ENCODE results near the gene ADCY3.

Gene ADCY3

DNA sequence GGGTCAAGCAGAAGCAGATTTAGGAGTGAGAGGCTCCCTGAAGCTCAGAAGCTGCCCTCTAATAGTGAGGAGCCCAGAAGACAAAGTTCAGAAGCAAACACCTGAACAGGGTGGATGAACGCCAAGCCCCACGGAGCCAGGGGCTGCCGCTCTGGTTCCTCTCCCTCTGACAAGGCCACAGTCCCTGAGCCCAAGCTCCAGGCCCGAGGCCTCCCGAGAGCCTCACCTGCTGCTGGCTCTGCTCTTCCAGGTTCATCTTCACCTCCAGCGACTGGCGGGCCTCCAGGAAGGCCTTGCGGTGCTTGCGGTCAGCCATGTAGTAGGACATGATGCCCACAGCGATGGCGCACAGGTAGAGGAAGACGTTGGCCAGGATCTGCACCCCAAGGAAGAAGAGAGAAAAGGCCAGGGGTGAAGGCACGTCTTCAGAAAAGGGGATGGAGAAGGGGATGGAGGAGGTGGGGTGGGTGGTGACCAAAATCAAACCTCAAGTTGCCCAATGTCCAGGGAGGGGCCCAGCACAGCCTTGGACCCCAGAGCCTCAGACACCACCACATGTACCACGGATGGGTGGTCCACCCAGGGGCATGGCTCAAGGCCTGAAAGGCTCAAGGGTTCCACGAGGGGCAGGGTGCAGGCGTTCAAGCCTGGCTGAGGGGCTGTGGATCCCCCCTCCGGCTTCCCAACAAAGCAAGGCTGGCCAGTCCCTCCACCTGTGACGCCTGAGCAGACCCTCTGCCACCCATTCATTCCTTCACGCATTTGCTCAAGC is 47.5 kb downstream of the ADCY3 start:
- TF ChIP-seq, protein P1, sequence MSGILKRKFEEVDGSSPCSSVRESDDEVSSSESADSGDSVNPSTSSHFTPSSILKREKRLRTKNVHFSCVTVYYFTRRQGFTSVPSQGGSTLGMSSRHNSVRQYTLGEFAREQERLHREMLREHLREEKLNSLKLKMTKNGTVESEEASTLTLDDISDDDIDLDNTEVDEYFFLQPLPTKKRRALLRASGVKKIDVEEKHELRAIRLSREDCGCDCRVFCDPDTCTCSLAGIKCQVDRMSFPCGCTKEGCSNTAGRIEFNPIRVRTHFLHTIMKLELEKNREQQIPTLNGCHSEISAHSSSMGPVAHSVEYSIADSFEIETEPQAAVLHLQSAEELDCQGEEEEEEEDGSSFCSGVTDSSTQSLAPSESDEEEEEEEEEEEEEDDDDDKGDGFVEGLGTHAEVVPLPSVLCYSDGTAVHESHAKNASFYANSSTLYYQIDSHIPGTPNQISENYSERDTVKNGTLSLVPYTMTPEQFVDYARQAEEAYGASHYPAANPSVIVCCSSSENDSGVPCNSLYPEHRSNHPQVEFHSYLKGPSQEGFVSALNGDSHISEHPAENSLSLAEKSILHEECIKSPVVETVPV (CRISPR knock-in tag; IDR thresholded peaks at IDR 0.05): no peak
- TF ChIP-seq, protein P2, sequence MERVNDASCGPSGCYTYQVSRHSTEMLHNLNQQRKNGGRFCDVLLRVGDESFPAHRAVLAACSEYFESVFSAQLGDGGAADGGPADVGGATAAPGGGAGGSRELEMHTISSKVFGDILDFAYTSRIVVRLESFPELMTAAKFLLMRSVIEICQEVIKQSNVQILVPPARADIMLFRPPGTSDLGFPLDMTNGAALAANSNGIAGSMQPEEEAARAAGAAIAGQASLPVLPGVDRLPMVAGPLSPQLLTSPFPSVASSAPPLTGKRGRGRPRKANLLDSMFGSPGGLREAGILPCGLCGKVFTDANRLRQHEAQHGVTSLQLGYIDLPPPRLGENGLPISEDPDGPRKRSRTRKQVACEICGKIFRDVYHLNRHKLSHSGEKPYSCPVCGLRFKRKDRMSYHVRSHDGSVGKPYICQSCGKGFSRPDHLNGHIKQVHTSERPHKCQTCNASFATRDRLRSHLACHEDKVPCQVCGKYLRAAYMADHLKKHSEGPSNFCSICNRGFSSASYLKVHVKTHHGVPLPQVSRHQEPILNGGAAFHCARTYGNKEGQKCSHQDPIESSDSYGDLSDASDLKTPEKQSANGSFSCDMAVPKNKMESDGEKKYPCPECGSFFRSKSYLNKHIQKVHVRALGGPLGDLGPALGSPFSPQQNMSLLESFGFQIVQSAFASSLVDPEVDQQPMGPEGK (CRISPR knock-in tag; IDR thresholded peaks at IDR 0.05; ENCODE audit: borderline replicate concordance): no peak
- no peak for TF ChIP-seq ZNF8 (CRISPR knock-in tag; IDR thresholded peaks at IDR 0.05)
- ATAC-seq: no peak

DNA sequence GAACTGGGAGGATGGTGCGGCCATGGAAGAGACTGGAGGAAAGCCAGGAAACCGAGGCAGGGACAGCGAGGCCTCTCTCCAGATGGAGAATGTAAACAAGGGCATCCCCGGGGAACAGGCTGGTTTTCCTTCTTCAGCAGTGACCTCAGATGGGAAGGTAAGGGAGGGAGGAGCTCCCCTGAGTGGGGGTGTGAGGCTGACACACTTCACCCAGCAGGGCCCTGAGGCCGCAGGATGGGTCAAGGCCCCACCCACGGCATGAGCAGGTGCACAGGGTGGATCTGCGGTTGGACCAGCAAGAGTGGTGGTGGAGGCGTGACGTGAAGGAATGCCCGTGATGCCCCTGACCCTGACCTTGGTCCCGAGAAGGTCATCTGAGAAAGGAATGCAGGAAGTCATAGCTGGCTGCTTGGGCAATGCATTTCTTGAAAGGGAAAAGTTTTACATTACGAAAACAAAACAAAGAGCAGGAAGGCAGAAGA is 48.1 kb downstream of the ADCY3 start:
- no peak for TF ChIP-seq ZNF70 (CRISPR knock-in tag; IDR thresholded peaks at IDR 0.05)
- TF ChIP-seq CSDC2 (CRISPR knock-in tag; IDR thresholded peaks at IDR 0.05): no peak
- no peak for TF ChIP-seq ISL1 (CRISPR knock-in tag; IDR thresholded peaks at IDR 0.05)
- ATAC-seq: no peak

DNA sequence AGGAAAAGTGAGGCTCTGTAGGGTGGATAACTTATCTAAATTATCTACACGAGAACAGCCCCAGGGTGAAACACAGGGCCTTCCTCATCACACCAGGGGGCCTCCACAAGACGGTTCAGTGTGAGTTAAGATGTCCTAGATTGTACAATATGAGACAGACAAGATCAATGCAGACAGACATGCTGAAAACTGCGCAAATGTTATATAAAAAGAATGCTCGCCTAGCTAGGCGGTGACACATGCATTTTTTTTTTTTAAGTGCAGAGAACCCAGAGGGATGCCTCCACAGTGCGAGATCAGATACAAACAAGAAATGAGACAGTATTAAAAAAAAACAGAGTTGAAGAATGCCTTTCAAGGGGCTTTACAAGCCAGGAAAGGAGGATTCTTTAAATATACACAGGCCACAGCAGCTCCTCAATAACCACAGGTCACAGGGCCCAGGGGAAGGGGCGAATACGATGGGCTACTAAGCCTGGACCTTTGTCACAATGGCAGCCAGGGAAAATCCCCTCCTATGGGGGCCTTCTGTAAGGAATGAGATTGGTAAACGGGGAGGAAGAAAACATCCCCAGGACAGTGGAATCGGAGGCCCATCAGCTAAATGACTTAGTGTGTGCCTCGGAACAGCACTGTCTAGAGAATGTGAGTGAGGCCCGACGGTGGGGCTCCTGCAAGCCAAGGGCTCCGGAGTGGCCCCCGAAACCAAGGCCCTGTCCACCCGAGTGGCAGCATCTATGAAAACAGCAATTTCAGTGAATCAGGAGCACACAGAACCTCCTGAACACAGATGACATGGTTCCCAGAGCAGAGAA is 48.9 kb downstream of the ADCY3 start:
- no peak for ATAC-seq
- TF ChIP-seq, protein P3, sequence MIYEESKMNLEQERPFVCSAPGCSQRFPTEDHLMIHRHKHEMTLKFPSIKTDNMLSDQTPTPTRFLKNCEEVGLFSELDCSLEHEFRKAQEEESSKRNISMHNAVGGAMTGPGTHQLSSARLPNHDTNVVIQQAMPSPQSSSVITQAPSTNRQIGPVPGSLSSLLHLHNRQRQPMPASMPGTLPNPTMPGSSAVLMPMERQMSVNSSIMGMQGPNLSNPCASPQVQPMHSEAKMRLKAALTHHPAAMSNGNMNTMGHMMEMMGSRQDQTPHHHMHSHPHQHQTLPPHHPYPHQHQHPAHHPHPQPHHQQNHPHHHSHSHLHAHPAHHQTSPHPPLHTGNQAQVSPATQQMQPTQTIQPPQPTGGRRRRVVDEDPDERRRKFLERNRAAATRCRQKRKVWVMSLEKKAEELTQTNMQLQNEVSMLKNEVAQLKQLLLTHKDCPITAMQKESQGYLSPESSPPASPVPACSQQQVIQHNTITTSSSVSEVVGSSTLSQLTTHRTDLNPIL (CRISPR knock-in tag; IDR thresholded peaks at IDR 0.05; ENCODE audit: low read depth): no peak
- TF ChIP-seq SNAI2 (CRISPR knock-in tag; IDR thresholded peaks at IDR 0.05) (no peak), ZNF565 (CRISPR knock-in tag; conservative IDR thresholded peaks at IDR 0.05; ENCODE audit: low read depth) (no peak), ISL1 (CRISPR knock-in tag; IDR thresholded peaks at IDR 0.05) (no peak), ZNF8 (CRISPR knock-in tag; IDR thresholded peaks at IDR 0.05) (no peak), BACH2 (CRISPR knock-in tag; IDR thresholded peaks at IDR 0.05; ENCODE audit: borderline replicate concordance) (no peak), TCF4 (CRISPR knock-in tag; IDR thresholded peaks at IDR 0.05; ENCODE audit: borderline replicate concordance) (no peak), OSR1 (CRISPR knock-in tag; IDR thresholded peaks at IDR 0.05) (no peak), ZC3H10 (CRISPR knock-in tag; IDR thresholded peaks at IDR 0.05) (no peak), PPARA (CRISPR knock-in tag; IDR thresholded peaks at IDR 0.05; ENCODE audit: borderline replicate concordance) (no peak), ESRRG (CRISPR knock-in tag; IDR thresholded peaks at IDR 0.05) (no peak), ZFP30 (CRISPR knock-in tag; IDR thresholded peaks at IDR 0.05) (no peak)
- TF ChIP-seq, protein P4, sequence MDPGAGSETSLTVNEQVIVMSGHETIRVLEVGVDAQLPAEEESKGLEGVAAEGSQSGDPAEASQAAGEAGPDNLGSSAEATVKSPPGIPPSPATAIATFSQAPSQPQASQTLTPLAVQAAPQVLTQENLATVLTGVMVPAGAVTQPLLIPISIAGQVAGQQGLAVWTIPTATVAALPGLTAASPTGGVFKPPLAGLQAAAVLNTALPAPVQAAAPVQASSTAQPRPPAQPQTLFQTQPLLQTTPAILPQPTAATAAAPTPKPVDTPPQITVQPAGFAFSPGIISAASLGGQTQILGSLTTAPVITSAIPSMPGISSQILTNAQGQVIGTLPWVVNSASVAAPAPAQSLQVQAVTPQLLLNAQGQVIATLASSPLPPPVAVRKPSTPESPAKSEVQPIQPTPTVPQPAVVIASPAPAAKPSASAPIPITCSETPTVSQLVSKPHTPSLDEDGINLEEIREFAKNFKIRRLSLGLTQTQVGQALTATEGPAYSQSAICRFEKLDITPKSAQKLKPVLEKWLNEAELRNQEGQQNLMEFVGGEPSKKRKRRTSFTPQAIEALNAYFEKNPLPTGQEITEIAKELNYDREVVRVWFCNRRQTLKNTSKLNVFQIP (CRISPR knock-in tag; IDR thresholded peaks at IDR 0.05; ENCODE audit: borderline replicate concordance, low read depth): no peak
- TF ChIP-seq, protein P2 (CRISPR knock-in tag; IDR thresholded peaks at IDR 0.05; ENCODE audit: borderline replicate concordance): no peak
- TF ChIP-seq, protein P5, sequence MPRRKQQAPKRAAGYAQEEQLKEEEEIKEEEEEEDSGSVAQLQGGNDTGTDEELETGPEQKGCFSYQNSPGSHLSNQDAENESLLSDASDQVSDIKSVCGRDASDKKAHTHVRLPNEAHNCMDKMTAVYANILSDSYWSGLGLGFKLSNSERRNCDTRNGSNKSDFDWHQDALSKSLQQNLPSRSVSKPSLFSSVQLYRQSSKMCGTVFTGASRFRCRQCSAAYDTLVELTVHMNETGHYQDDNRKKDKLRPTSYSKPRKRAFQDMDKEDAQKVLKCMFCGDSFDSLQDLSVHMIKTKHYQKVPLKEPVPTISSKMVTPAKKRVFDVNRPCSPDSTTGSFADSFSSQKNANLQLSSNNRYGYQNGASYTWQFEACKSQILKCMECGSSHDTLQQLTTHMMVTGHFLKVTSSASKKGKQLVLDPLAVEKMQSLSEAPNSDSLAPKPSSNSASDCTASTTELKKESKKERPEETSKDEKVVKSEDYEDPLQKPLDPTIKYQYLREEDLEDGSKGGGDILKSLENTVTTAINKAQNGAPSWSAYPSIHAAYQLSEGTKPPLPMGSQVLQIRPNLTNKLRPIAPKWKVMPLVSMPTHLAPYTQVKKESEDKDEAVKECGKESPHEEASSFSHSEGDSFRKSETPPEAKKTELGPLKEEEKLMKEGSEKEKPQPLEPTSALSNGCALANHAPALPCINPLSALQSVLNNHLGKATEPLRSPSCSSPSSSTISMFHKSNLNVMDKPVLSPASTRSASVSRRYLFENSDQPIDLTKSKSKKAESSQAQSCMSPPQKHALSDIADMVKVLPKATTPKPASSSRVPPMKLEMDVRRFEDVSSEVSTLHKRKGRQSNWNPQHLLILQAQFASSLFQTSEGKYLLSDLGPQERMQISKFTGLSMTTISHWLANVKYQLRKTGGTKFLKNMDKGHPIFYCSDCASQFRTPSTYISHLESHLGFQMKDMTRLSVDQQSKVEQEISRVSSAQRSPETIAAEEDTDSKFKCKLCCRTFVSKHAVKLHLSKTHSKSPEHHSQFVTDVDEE (CRISPR knock-in tag; IDR thresholded peaks at IDR 0.05): no peak
- TF ChIP-seq, protein P1 (CRISPR knock-in tag; IDR thresholded peaks at IDR 0.05): no peak

Data from SK-N-SH treated with all-trans-retinoic acid at 6 μM for 48 hours (cell line).